Germinal center (tissue), 1 donor: ENCODE data around the gene SLPI.

ENCODE experiments used
- DNase-seq: peaks from one replicate; pipeline ENCODE4 v3.0.0; 2012; ENCODE audit warnings: mixed read lengths, low spot score

The SLPI gene, protein sequence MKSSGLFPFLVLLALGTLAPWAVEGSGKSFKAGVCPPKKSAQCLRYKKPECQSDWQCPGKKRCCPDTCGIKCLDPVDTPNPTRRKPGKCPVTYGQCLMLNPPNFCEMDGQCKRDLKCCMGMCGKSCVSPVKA

DNA sequence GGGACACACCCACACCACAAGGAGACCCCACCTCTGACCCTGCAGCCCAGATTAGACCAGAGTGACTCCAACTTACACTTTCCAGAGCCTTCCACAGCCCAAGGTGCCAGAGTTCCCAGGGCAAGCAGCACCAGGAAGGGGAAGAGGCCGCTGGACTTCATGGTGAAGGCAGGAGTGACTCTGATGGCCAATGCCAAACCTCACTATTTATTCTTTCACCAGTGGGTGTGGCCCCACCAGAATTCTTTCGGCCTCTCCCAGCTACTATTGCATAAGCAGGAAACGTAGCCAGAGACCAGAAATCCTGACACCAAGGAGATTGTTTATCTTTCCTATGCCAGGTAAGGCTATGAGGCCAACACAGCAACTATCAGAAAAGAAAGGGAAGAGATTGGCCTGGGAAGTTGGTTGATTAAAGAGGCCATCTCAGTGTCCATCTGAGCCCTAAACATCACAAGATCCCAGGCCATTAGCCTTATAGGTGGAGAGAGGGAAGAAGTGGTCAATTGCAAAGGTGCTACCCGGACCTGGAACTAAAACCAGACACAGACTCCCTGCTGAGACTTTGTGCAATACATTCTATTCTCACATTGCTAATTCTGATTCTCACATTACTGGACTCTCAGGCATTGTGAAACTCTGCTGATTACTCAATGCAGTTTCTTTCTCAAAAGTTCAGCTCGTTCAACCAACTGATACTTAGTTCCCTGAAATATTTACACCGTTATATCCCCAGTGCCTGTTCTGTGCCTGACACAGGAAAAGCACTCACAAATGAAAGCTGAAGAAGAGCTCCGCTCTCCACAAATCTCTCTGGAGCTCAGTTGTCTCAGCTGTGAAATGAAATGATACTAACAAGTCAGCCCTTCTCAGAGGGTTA, at the start of gene SLPI:
TSS of gene SLPI (minus strand) at position 182 of the 880 bp plus-strand sequence. CDS start at position 161, 21 bp downstream.
- no peak for DNase-seq

DNA sequence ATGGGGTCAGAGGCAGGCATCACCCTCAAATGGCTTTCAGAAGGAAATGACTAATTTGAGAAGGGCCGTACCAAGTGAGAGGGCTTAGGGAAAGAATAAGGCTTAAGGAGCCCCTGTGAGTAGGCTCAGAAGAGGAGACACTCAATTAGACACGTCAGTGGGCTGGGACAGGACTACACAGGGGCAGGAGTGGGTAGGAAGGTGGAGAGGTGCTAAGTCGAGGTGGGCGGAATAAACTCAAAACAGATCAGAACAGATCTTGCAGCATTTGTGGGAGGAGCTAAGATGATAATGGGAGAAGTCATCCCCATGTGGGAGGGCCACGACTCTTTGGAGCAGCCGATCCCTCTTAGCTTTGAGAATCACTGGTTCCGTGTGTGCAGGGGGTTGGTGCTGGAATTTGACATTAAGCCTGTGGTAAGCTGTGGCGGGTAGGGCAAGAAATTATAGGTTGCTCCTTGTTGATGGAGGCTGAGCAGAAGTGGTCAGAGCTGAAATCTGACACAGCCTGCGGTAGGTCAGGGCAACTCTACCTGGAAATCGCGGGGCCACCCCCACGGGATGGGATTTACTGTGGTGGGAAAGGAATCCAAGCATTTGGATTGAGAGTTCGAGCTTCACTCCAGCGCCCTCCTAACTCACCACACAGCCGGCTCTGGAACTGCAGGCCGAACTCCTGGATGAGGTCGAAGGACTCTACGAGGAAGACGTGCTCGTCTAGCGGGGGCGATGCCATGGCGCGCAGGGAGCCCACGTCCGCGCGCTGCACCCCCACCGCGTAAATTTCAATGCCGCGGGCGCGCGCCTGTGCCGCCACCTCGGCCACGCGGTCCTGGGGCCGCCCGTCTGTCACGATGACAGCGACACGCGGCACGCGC, 49.5 kb upstream of the SLPI start:
- DNase-seq, result no peak

DNA sequence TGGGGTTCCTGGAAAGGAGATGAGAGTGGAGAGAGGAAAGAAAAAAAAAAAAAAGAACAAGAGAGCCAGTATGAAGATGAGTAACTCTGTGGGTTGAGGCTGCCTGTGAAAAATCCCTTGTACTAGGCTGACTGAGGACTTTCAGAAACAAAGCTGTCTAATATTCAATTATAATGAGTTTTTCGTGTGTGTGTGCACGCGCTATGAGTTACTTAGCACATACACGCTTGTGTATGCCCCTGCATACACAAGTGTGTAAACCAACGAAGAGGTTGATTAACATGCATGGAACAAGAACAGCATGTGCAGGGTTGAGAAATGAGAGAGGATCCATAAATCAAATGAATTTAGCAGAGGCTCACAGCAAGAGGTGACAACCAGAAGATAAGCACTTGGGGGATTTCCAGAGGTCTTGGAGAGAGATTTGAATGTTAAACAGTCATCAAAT, 47.5 kb upstream of the SLPI start:
- no peak for DNase-seq

DNA sequence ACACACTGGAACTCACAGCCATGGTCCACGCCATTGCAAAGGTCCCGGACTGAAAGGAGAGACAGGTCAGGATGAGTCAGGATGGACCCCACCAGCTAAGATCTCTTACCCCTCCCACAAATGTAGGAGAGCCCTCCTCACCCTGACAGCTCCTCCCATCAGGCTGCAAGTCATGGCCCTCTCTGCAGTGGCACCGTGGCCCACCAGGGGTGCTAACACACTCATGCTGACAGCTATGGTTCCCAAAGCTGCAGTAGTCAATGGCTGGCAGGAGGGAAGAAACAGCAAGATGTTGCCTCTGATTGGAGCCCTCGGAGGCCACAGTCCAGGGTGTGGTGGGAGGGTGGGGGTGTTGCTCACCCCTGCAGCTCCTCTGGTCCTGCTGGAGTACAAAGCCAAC, 46.6 kb upstream of the SLPI start:
- peak; percentile 51 for DNase-seq

DNA sequence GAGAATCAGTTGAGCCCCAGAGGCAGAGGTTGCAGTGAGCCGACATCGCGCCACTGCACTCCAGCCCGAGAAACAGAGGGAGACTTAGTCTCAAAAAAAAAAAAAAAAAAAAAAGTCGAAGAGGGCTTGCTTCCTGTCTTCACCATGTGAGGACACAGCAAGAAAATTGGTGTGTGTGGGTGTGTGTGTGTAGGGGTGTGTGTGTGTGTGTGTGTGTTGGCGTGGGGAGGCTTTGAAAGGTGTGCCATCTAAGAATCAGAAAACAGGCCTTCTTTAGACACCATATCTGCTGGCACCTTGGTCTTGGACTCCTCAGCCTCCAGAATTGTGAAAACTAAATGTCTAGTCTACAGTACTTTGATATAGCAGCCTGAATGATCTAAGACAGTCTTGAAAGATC, 45.4 kb upstream of the SLPI start:
- DNase-seq, result no peak

DNA sequence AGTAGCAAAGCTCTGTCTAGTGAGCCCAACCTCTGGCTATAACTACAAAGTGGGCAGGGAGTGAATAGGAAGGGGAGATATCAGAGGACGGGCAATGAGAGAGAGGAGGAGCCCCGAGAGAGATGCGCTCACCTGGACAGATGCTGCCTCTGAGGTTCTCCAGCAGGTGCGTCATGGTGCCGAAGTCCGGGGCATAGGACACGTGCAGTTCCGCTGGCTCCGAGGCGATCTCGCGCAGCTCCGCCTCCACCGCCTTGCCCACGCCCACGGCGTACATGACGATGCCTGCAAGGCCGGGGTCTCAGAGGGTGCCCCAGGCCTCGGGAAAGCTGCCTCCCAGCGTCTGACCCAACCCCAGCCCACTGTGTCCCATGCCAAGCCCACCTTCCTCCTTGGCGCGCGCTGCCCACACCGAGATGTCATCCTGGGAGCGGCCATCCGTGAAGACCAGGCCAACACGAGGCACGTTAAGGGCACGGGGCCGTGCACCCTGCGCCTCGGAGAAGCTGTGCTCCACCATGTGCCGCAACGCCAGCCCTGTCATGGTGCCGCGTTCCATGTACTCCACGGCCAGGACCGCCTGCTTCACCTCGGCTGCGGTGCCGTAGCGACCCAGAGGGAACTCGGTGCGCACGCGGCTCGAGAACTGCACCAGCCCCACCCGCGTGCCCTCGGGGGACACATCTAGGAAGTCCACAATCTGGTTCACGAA, 43.6 kb upstream of the SLPI start:
- DNase-seq, result no peak

DNA sequence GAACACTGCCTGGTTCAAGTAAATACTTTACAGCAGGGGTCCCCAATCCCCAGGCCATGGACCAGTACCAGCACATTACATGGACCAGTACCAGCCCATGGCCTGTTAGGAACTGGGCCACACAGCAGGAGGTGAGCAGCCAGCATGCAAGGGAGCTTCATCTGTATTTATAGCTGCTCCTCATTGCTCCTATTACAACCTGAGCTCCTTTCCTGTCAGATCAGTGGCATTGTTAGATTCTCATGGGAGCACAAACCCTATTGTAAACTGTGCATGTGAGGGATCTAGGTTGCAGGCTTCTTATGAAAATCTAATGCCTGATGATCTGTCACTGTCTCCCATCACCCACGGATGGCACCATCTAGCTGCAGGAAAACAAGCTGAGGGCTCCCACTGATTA, 40.3 kb upstream of the SLPI start:
- no peak for DNase-seq

DNA sequence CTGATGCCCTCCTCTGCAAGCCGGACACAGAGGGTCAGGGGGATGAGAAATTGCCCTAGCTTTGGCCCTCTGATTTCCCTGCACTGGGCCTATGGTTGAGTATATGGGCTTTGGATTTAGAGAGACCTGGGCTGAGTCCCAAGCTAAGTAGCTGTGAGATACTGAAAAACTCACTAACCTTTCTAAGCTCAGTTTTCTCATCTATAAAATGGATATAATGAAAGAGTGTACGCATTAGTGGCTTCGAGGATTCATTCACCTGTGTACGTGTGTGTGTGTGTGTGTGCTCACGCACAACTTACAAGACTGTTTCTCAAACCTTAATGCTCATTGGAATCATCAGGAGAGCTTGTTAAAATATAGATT, 39.6 kb upstream of the SLPI start:
- no peak for DNase-seq

DNA sequence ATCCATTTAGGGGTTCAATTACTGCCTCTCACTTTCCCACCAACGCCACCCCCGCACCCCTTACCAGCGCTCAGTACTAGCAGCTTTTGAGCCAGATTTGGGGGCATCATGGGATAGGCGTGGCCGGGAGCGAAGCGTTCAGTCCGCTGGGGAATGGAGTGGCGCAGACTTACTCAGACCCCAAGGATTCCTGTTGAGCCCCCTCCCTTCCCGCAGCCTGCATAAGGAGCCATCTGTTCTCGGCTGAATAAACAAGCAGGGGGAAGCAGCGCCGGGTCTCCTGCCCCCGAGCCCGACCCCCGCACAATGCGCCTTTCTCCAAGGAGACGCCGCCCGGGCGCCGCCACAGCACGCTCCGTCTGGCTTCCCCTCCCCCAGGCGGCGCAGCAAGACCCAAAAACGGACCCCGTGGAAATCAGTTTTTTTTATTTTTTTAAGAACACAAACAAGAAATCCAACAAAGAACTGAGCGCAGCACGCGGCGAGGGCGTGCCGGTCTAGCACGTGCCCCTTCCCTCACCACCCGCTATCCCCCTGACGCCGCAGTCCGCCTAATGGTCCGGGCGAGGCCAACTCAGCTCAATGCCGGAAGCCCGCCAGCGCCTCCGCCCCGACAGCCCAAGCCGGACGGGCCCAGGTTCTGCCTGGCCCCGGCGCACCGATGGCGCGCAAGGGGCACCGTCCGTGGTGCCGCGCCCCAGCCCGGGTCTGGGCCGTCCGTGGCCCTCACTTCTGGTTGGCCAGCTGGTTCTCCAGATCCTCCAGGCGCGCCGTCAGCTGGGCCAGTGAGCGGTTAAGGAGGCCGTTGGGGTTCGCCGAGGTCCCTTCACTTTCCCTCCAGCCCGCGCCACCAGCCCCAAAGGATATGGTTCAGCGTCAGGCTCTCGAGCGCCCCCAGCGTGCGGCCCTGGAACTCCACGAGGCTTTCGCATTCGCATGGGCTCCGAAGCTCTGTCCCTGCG, 39.0 kb upstream of the SLPI start:
- peak; percentile 85 for DNase-seq

DNA sequence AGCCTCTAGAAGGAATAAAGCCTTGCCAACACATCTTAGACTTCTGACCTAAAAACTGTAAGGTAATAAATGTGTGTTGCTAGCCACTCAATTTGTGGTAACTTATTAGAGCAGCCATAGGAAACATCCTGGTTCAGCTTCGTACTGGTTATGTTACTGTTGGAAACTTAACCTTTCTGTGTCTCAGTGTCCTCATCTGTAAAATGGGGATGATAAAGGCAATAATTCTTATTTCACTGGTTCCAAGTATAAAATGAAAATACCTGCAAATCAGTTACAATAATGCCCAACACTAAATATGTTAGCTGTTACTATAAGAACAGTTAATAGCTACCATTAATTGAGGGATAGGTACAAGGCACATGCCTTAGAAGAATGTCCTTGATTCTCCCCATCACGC, 38.0 kb upstream of the SLPI start:
- DNase-seq, result no peak

DNA sequence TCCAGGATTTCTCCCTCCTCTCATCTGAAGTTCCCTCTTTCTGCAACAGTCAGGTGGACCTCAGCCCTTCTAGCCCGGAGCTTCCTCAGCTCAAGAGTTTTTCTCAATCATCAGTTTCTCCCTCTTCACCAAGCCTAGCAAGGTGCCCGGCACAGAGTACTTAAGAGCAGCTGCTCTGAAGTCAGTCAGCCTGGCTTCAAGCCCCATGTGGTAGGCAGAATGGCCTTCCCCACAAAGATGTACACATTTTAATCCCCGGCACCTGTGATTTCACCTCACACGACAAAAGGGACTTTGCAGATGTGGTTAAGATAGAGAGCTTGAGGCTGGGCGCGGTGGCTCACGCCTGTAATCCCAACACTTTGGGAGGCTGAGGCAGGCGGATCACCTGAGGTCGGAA, 37.2 kb upstream of the SLPI start:
- DNase-seq, result no peak

DNA sequence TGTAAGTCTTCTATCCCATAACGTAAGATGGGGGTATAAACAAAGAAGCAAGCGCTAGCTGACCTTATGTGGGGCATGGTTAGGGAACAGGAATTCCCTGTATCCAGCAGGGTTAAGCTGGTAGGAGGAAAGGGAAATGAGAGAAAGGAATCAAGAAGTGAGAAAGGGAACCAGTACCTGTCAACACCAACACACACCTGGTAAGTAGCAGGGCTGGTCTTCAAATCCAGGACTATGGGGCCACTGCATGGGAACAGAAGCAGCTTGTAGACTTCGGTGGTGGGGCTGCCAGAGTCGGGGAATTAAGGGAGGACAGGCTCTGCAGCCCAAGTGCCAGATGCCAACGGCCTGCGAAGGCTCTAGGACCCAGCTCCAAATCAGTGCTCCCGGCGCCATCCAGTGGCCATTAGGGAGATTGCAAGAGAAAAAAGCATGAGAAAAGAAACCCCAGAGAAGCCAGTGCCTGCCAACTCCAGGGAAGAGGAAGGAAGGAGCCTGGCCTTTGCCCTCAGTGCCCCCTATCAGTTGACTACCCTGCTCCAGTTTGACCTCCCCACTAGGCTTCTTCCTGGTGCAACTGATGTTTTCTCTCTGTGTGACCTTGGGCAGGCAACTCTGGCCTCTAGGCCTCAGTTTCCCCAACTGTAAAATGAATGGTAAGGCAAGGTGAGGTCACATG, 36.5 kb upstream of the SLPI start:
- DNase-seq, result peak; percentile 70

DNA sequence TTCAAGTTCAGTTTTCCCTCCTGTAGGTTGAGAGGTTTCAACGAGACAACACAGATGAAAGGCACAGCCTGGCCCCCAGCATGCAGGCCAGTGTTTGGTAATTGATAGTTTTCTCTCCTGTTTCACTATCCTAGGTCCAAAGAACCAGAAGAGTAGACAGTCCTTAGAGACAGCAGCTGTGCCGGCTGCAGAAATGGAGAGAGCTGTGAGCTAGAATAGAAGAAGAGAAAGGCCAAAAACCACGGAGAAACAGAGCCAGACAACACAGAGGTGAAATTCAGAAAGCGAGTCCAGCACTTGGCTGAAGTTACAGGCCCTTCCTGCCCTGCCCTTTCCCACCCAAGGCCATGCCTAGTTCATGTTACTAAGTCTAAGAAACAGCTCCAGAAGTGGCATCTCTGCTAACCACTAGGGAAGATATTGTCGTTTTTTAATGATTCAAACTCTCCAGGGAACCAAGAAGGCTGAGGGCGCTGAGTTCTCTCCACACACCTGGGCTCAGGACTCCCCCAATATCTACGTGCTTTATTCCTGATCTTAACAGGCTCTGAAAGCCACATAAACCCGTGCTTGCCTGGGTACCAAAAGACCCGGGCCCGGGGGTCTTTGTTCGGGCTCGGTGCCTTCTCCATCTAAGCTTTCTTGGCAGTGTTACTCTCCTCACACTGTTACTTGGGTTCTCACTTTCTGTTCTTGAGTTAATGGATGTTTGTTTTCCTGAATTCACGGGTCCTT, 35.7 kb upstream of the SLPI start:
- no peak for DNase-seq

DNA sequence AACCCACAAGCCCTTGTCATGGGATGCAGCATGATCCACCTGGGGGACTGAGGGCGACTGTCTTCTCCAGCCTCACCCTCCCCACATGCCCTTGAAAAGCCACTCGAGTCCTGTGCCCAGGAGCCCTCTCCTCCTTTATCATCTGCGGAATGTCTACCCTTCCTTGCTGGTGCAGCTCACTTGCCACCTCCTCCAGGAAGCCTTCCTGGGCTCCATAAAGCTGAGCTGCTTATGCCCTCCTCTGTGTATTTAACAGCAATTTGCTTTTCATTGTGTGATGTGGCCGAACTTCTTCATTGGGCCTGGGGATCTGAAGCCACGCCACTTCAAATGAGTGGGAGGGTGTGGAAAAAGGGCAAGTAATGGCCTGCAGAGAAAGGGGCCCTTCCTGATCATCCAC, 34.5 kb upstream of the SLPI start:
- no peak for DNase-seq

DNA sequence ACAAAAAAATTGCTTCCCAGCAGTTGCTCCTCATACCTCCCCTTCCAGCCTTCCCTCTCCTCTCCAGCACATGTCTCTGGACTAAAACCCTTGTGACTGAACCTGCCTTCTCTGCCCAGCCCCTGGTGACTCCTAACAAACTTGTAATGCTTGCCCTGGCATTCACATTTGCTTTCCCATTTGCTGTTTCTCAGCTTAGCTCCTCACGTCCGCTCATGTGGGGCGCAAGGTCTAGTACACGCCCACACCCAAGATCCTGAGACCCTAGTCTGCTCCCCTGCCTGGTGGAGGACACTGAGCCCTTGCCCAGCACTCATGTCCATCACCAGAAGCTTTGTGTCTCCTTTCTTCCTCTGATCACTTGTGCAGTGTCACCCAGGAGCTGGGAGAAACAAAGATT, 34.0 kb upstream of the SLPI start:
- no peak for DNase-seq

DNA sequence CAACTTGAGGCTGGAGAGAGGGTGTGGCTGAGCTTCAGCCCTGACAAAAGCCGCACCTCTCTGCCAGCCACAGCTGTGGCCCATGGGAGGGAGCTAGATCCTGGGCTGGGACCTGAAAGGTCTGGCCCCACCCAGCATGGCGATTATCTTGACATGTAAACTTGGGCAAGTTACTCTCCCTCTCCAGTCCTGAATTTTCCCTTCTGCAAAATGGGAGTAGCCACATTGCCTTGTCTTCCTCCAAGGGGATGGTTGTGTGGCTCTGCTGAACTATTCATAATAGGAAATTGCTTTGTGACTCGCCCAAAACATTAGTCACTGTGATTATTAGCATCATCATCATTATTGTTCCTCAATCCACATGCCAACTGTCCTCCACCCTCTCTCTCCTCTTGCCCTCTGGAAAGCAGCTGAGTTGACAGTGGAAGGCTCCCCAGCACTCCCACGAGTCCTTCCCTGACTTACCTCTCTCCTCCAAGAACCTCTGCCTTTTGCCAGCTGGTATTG, 29.2 kb upstream of the SLPI start:
- no peak for DNase-seq

DNA sequence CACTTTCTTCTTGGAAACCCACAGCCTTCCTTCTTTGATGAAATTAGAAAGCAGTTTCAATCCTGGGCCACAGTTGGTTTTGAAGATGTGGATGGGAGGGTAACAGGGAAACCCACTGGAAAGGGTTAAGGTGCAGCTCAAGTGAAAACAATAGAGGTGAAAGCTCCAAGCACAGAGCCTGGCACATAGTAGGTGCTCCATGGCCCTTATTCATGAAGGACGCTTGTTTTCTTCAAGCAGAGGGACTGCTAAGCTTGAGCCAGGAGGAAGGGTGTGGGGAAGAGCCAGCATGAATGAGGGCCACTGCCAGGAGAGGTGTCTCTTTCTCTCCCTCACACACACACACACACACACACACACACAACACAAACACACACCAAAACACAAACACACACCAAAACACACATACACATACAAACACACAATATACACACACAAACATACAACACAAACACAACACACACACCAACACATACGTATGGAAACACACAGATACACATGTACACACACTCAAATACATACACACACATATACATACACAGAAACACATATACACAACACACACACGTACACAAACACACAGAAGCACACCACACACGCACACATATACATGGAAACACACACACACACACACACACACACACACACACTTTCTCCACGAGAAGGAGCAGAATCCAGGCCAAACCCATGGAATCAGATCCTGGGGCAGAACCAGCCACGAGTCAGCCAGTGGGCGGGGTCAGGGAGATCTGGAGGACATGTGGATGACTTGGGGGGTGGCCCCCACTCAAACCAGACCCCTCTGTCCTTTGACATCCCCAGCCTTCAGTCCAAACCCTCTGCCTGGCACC, 28.6 kb upstream of the SLPI start:
- DNase-seq, result no peak

DNA sequence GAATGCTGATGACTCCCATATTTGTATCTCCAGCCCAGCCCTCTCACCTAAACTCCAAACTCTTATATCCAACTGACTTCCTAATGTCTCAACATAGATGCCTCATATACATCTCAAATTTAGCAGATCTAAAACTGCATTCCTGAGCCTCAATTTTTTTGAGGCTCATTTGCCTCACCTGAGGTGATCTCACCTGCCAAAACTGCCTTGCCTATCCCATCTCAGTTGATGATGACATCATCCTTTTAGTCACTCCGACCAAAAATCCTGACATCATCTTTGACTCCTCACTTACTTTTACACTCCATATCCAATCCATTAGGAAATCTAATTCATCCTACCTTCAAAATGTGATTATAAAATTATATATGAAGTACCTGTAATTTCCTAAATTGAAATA, 25.6 kb upstream of the SLPI start:
- DNase-seq, result no peak

DNA sequence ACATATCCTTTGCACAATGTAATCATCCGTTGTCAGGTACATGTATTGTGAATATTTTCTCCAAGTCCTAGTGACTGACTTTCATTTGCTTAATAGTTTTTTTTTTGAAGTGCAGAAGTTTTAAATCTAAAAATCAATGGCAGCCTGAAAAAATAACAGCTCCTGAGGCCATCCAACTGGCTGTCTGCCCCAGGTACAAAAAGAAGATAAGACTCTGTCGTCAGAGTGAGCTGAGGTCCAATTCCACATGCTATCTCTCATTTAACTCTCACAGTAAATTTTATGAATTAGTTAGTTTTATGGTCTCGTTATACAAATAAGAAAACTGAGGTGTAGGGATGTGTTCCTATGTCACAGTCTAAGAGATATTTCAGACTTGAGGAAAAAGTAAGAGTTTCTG, 21.0 kb upstream of the SLPI start:
- DNase-seq, result no peak
